GM13977 (cell line): ENCODE results near the gene TUSC2.

Experiments
- DNase-seq: peaks from one replicate; pipeline ENCODE4 v3.0.0; 2012; ENCODE audit warnings: low spot score
- in situ Hi-C: fragments of 300-500 bp; cut with MboI; formaldehyde crosslinking; loops from one replicate; pipeline ENCODE4 v1.12.0; 2022; ENCODE audit warnings: low sequenced_read_pairs, low pct_unique_long_range_greater_than_20kb, mixed read lengths, inconsistent platforms; ENCODE audit not compliant: unreplicated experiment
- TF ChIP-seq, protein P1 (sequence below): IDR thresholded peaks from 2 replicates; pipeline ENCODE4 v1.5.1; 2012; ENCODE audit warnings: mild to moderate bottlenecking, control low read depth; ENCODE audit not compliant: insufficient read depth; ENCODE audit errors: extremely low read depth, missing control alignments

Gene TUSC2

DNA sequence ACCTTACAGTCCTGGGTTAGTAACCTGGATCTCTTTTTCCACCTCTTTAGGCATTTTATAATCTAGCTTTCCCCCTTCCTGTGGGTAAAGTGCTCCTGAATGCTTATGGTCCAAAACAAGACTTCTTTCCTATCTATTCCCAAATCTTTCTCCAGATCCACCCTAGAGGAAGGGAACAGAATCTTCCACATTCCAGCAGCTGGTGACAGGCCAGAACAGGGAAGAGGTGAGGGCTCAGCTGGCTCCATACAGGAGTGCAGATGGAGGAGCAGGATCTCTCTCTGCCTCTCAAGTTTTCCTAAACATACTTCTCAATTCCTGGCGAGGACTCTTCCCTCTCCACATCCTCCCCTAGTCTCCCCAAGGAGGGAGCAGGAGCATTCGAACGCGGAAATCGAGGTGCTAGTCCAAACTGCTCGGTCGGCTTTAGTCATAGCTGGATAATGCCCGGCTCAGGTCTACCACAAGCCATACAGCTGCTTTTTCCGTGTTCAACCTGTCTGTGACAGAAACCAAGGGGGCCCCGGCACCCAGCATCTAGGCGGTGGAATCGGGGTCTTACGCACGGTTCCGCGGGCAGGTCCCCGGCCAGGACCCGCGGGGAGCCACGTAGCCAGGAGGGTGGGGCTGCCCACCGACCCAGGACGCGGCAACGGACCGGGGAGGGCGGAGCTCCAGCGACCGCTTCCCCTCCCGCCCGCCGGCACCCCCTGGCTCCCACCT lies 8.6 kb upstream of the TUSC2 start:
- in situ Hi-C loops: no loop called here
- TF ChIP-seq, protein P1, sequence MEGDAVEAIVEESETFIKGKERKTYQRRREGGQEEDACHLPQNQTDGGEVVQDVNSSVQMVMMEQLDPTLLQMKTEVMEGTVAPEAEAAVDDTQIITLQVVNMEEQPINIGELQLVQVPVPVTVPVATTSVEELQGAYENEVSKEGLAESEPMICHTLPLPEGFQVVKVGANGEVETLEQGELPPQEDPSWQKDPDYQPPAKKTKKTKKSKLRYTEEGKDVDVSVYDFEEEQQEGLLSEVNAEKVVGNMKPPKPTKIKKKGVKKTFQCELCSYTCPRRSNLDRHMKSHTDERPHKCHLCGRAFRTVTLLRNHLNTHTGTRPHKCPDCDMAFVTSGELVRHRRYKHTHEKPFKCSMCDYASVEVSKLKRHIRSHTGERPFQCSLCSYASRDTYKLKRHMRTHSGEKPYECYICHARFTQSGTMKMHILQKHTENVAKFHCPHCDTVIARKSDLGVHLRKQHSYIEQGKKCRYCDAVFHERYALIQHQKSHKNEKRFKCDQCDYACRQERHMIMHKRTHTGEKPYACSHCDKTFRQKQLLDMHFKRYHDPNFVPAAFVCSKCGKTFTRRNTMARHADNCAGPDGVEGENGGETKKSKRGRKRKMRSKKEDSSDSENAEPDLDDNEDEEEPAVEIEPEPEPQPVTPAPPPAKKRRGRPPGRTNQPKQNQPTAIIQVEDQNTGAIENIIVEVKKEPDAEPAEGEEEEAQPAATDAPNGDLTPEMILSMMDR: no peak
- no peak for DNase-seq

DNA sequence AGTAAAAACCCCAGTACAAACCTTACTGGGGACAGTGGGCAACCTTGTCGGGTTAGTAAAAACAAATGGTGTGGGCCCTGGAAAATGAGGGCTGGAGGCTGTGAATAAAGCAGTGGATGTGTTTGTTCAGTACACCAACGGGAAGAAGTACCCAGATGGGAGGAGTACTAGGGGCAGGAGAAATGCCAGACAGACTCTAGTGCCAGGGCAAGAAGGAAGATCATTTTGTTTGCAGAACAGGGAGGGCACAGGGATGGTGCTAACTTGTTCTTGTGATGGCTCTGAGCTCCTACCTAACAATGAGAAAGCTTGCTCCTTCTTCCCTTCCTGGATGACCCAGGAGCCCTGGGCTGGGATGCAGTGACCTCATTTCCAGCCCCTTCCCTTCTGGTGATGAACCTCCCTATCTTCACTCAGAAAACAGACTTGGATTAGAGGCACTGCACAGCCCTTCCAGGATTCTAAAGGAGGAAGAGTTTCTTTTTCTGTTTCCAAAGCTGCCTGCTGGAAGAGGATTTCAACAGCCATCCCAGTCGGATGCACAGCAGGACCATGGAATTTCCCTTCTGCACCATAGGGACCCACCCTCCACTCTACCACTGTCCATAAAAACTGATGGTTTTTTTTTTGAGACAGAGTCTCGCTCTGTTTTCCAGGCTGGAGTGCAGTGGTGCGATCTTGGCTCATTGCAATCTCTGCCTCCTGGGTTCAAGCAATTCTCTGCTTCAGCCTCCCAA lies 6.5 kb upstream of the TUSC2 start:
- TF ChIP-seq, protein P1: no peak
- in situ Hi-C loops: no loop called here
- DNase-seq: no peak

DNA sequence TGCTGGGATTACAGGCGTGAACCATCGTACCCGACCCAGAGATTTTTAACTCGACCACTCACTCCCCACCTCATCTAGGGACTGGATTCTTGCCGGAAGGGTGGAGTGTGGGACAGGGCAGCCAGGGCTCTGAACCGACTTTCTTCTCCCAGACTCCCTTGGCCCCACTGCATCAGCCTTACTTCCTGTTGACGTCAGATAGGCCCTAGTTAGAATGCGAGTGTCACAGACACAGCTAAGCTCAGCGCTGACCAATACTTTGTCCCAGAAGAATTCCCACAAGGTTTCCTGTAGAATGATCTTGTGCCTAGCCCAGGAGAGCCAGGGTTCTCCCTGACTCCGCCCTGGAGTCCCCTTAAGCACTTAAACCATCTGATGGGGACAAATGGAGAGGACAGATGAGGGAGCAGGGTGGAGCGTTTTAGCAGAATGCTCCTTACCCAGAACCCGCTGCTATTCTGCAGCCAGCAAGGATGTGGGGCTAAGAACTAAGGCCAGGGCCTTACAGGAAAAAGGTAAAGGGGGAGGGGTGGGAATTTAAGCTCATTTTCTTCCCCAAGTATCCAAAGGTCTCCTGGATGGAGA lies 5.8 kb upstream of the TUSC2 start:
- TF ChIP-seq, protein P1: no peak
- in situ Hi-C loops: no loop called here
- no peak for DNase-seq

DNA sequence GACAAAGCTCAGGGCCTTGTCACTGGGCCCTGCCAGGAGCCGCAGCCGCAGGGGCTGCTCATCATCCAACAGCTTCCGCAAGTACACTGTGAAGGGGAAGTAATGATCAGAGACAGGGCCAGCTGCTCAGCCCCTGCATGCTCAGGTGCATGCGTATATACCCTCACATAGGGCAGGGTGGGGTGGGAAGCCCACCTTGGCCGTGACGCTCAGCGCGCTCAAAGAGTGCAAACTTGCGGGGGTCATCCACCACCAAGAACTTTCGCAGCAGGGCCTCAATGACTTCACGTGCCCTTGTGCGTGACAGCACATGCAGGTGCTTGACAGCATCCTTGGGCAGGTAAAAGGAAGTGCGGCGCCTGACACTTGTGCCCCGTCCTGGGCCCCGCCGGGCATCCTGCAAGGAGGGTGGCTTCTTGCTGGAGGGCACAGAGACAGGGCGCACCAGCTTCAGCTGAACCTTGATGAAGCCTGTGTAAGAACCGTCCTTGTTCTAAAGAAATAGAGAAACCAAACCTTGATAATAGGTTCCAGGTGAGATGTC lies 3.4 kb upstream of the TUSC2 start:
- in situ Hi-C loops: no loop called here
- TF ChIP-seq, protein P1: no peak
- DNase-seq: no peak

DNA sequence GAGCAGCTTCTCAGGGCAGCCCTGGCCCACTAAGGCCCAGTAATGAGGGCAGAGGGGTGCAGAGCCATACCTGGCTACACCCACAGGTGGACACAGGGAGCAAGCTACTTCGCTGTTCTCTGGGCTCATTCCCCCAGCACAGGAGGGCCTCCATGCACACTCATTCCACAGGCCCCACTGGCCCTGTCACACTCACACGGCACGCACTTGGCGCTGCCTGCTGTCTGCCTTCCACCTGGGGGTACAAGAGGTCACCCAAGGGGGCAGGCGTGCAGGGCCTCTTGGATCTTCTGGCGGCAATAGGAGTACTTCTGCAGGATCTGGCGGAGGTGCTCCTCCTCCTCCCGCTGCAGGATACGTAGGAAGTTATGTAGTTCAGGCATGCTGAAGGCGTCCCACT lies 2.3 kb upstream of the TUSC2 start:
- in situ Hi-C loops: no loop called here

DNA sequence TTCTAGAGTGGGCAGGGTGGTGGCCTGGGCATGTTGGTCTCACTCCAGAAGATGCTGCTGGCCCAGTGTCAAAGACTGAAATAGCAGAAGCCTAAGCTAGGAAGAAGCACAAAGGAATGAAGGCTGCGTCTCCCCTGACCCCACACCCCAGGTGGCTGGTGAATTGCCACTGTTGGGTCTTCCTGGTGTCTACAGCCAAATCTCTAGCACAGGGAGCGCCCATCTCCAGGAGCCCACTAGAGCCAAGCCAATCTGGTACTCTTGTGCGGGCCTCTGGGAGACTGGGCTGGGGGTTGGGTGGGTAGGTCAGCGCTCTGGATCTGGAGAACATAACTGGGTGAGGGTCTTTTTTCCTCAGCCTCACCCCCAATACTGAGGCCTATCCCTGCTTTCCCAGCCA lies 894 bp downstream of the TUSC2 start:
- TF ChIP-seq, protein P1: no peak
- no peak for DNase-seq
- in situ Hi-C loops: no loop called here

More for the DNA sequence above, 2.3 kb upstream of the TUSC2 start:
- TF ChIP-seq, protein P1: no peak
- DNase-seq: no peak
